GM12865 (cell line): ENCODE results near the gene ADGRD1.

Source experiments
- DNase-seq: peaks from one replicate; pipeline ENCODE4 v3.0.0; 2010; ENCODE audit warnings: low read depth
- H3K4me3 ChIP-seq: 2 replicates; pipeline ENCODE4 v1.5.1; 2011; ENCODE audit warnings: mild to moderate bottlenecking, low read depth, low read length, control low read depth
- CTCF ChIP-seq: IDR thresholded peaks from 2 replicates; pipeline ENCODE4 v1.5.1; 2011; ENCODE audit warnings: low read length, control low read depth, low read depth, inconsistent platforms; ENCODE audit not compliant: insufficient read depth; ENCODE audit errors: missing control alignments

ADGRD1 gene

GRCh38 chr12:130971925-130972585, 18.3 kb downstream of the ADGRD1 start:
- TF ChIP-seq CTCF = no peak
- DNase-seq = no peak
- H3K4me3 ChIP-seq = no peak overlapping the region

GRCh38 chr12:130972586-130972950, 18.9 kb downstream of the ADGRD1 start:
- TF ChIP-seq CTCF = no peak

GRCh38 chr12:130973109-130973508, 19.4 kb downstream of the ADGRD1 start:
- no peak for TF ChIP-seq CTCF
- DNase-seq = no peak
- H3K4me3 ChIP-seq = no peak overlapping the region

More at GRCh38 chr12:130972586-130972950, 18.9 kb downstream of the ADGRD1 start:
- DNase-seq = no peak
- no peak overlapping the region for H3K4me3 ChIP-seq

GRCh38 chr12:130973906-130974305, 20.2 kb downstream of the ADGRD1 start:
- TF ChIP-seq CTCF = no peak
- no peak for DNase-seq
- H3K4me3 ChIP-seq = no peak overlapping the region

- no peak for TF ChIP-seq CTCF
- DNase-seq = no peak
- H3K4me3 ChIP-seq = no peak overlapping the region
Measured at GRCh38 chr12:130975116-130975515, 21.4 kb downstream of the ADGRD1 start.

- no peak overlapping the region for H3K4me3 ChIP-seq
- no peak for TF ChIP-seq CTCF
- DNase-seq = no peak
Measured at GRCh38 chr12:130976171-130976720, 22.5 kb downstream of the ADGRD1 start.

- no peak for TF ChIP-seq CTCF
- DNase-seq = no peak
- H3K4me3 ChIP-seq = no peak overlapping the region
Measured at GRCh38 chr12:130977046-130977742, 23.5 kb downstream of the ADGRD1 start.
